HG03354 (cell line): ENCODE measurements around the gene AGPAT1.

ENCODE experiments used
- ATAC-seq: cut with Tn5 transposase; IDR thresholded peaks from one replicate; pipeline ENCODE4 v1.9.1; 2021; ENCODE audit warnings: mild to moderate bottlenecking; ENCODE audit not compliant: unreplicated experiment, poor library complexity, severe bottlenecking

The AGPAT1 gene

GRCh38 chr6:32128751-32129296 lies 47.1 kb downstream of the AGPAT1 start:
- no peak for ATAC-seq

- ATAC-seq, result peak; percentile 83
Observed at GRCh38 chr6:32127717-32128592, 47.9 kb downstream of the AGPAT1 start, which contains the start of gene ATF6B. Gene ATF6B (minus strand): TSS chr6:32128246. CDS start chr6:32128207, 39 bp downstream.

- no peak for ATAC-seq
Observed at GRCh38 chr6:32127409-32127716, 48.5 kb downstream of the AGPAT1 start.

GRCh38 chr6:32126880-32127279 lies 49.0 kb downstream of the AGPAT1 start:
- ATAC-seq, result no peak

- ATAC-seq, result no peak
Observed at GRCh38 chr6:32123681-32124080, 52.2 kb downstream of the AGPAT1 start.

GRCh38 chr6:32120573-32121059 lies 55.3 kb downstream of the AGPAT1 start:
- no peak for ATAC-seq

GRCh38 chr6:32118782-32119628 lies 56.9 kb downstream of the AGPAT1 start:
- ATAC-seq, result no peak
